ENCODE data around the gene PGRMC2.

The PGRMC2 gene

GRCh38 chr4:128225148-128225547 is 62.5 kb downstream of the PGRMC2 start:
- H3K4me3 ChIP-seq (ENCODE audit: control insufficient read depth in 1 of 7, extremely low read depth in 1 of 7, insufficient read depth in 4 of 7, low read depth in 2 of 7, low read length in 6 of 7) = no peak overlapping the region
- POLR2A ChIA-PET = no interaction called here
- no peak for DNase-seq
- no peak overlapping the region for H3K27ac ChIP-seq (ENCODE audit: insufficient read depth in 1 of 2, low read depth in 1 of 2, low read length in 2 of 2, poor library complexity in 1 of 2, severe bottlenecking in 2 of 2)
- 80% methylated on average over 1 of the region's 2 CpGs for WGBS (ENCODE audit: insufficient coverage)
- CTCF ChIA-PET = interaction anchor here (1.0 to 1.5 kb wide), 2 partner anchors 31 to 33 kb away, joined by 3 to 4 read pairs; no protein-coding TSS in a partner anchor
- no peaks in the 10 kb centered on the region for H3K4me1 ChIP-seq (ENCODE audit: control extremely low read depth in 1 of 4, control insufficient read depth in 4 of 4, insufficient read depth in 4 of 4, low read length in 3 of 4)
- H3K9me3 ChIP-seq (ENCODE audit: control extremely low read depth in 1 of 5, control insufficient read depth in 4 of 5, insufficient read depth in 2 of 5, low read depth in 1 of 5, low read length in 4 of 5) = no peaks in the 10 kb centered on the region
- no peaks in the 10 kb centered on the region for H3K27me3 ChIP-seq (replicated peaks in 2 of 5; ENCODE audit: control insufficient read depth in 4 of 5, insufficient read depth in 5 of 5, low read length in 4 of 5)
- H3K36me3 ChIP-seq (ENCODE audit: control insufficient read depth in 4 of 4, insufficient read depth in 4 of 4, low read length in 3 of 4) = no peaks in the 10 kb centered on the region

GRCh38 chr4:128221586-128221985 is 66.0 kb downstream of the PGRMC2 start:
- ChIA-PET POLR2A (no interaction called here), CTCF (interaction anchor here (1.3 to 1.6 kb wide), 3 partner anchors 20 to 67 kb away, joined by 3 to 5 read pairs (median 3); no protein-coding TSS in a partner anchor)
- Histone ChIP-seq H3K36me3 (ENCODE audit: control insufficient read depth in 4 of 4, insufficient read depth in 4 of 4, low read length in 3 of 4) (no peaks in the 10 kb centered on the region), H3K27ac (ENCODE audit: insufficient read depth in 1 of 2, low read depth in 1 of 2, low read length in 2 of 2, poor library complexity in 1 of 2, severe bottlenecking in 2 of 2) (no peak overlapping the region), H3K4me1 (ENCODE audit: control extremely low read depth in 1 of 4, control insufficient read depth in 4 of 4, insufficient read depth in 4 of 4, low read length in 3 of 4) (no peaks in the 10 kb centered on the region), H3K9me3 (ENCODE audit: control extremely low read depth in 1 of 5, control insufficient read depth in 4 of 5, insufficient read depth in 2 of 5, low read depth in 1 of 5, low read length in 4 of 5) (no peaks in the 10 kb centered on the region), H3K4me3 (ENCODE audit: control insufficient read depth in 1 of 7, extremely low read depth in 1 of 7, insufficient read depth in 4 of 7, low read depth in 2 of 7, low read length in 6 of 7) (no peak overlapping the region), H3K27me3 (replicated peaks in 2 of 5; ENCODE audit: control insufficient read depth in 4 of 5, insufficient read depth in 5 of 5, low read length in 4 of 5) (no peaks in the 10 kb centered on the region)
- no peak for DNase-seq

- H3K27ac ChIP-seq (ENCODE audit: insufficient read depth in 1 of 2, low read depth in 1 of 2, low read length in 2 of 2, poor library complexity in 1 of 2, severe bottlenecking in 2 of 2) = no peak overlapping the region
- POLR2A ChIA-PET = interaction anchor here (0.6 kb wide), 1 partner anchor 61 kb away, joined by 4 read pairs; no protein-coding TSS in a partner anchor
- no peaks in the 10 kb centered on the region for H3K27me3 ChIP-seq (replicated peaks in 2 of 5; ENCODE audit: control insufficient read depth in 4 of 5, insufficient read depth in 5 of 5, low read length in 4 of 5)
- peak; percentile 46 to 77 (median 71) for DNase-seq
- no CpG with 5 or more reads among the region's 8 CpGs for WGBS (ENCODE audit: insufficient coverage)
- no peaks in the 10 kb centered on the region for H3K9me3 ChIP-seq (ENCODE audit: control extremely low read depth in 1 of 5, control insufficient read depth in 4 of 5, insufficient read depth in 2 of 5, low read depth in 1 of 5, low read length in 4 of 5)
- CTCF ChIA-PET = interaction anchor here (0.8 to 1.6 kb wide), 5 partner anchors 21 to 68 kb away, joined by 3 to 4 read pairs (median 3); no protein-coding TSS in a partner anchor
- H3K36me3 ChIP-seq (ENCODE audit: control insufficient read depth in 4 of 4, insufficient read depth in 4 of 4, low read length in 3 of 4) = no peaks in the 10 kb centered on the region
- H3K4me3 ChIP-seq (ENCODE audit: control insufficient read depth in 1 of 7, extremely low read depth in 1 of 7, insufficient read depth in 4 of 7, low read depth in 2 of 7, low read length in 6 of 7) = no peak overlapping the region
- H3K4me1 ChIP-seq (ENCODE audit: control extremely low read depth in 1 of 4, control insufficient read depth in 4 of 4, insufficient read depth in 4 of 4, low read length in 3 of 4) = no peaks in the 10 kb centered on the region
These were observed 67.1 kb downstream of the PGRMC2 start for GRCh38 chr4:128220286-128221235.
